Measurements from ENCODE around the gene CDIP1.

The CDIP1 gene

DNA sequence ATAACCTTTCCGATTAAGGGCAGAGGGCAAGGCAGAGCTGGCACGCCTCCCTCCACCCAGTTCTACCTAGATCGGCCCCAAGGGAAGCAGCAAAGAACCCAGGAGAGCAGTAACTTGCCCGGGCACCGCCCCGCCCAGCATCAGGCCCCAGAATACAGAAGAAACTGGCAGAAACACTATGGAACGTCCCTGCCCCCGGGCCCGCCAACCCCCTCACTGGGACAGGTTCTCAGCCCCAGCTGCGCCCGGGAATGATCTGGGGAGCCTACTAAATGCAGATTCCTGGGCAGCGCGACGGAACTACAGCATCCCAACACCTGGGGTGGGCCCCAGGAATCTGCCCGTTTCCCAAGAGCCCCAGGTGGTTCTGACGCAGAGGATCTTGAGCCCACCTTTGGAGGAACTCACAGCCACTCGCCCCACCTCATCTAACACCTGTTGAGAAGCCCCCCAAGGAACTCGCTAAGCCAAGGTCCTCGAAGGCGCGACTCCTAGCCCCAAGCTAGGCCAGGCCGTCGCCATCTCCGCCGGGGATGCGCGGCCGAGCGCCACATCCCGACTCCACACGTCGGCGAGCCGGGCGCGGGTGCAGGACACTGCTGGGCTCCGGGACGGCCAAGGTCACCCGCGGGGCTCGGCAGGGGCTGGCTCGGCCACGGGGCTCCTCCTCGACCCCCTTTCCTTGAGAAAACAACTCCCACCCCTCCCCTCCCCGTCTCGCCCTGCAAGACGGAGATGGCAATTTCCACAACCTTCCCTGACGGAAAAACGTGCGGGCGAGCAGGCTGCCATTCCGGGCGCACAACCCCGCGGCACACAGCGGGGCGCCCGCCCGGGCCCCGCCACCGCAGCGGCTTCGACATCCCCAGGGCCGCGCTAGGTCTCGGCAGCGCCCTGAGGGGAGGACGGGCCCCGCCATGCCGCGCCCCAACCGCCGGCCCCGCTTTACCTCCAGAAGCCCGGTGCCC is 913 bp downstream of the CDIP1 start:
- no peak for FAIRE-seq

DNA sequence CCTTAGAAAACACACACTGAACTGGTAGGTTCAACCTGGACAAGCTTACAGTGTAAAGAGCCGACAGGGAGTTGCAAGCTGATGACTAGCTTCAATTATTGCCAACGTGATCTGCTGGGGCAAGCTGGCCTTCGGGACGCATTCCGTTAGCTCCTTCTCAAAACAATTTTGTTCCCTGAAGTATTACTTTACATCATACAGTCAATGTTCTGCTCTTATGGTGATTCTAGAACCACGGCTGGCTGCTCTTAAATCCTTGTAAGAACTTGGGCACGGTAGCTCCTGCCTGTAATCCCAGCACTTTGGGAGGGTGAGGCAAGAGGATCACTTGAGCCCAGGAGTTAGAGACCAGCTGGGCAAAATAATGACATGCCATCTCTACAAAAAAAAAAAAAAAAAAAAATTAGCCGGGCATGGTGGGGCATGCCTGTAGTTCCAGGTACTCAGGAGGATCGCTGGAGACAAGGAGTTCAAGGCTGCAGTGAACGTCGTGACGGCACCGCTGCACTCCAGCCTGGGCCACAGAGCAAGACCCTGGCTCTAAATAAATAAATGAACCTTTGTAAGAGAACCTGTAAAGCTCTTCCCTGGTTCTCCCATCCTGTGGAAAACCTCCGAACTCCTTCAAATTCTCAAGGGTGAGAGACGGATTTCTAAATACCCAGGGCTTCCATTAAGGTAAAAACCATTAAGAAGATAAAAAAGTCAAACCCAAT is 2.0 kb downstream of the CDIP1 start:
- no peak for FAIRE-seq

DNA sequence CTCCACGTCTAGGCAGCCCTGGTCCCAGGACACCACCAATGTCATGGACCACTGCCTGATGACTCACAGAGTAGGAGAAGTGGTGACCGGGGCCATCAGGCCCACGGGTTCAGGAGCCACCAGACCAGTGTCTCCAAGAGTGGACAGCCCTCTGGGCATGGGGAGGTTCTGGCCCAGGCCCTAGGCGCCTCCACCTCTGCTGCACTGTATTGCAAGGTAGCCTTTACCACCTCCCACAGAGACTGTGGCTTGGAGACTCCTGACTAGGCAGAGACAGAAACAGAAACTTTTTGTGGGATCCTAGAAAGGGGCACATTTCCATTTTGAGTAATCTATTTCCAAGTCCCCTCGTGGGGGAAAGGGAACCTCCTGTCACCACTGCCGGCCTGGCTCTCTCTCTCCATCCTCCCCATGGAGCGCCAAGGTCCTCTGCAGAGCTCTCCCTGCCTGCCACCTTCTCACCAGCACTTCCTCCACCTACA is 2.9 kb downstream of the CDIP1 start:
- no peak for FAIRE-seq

DNA sequence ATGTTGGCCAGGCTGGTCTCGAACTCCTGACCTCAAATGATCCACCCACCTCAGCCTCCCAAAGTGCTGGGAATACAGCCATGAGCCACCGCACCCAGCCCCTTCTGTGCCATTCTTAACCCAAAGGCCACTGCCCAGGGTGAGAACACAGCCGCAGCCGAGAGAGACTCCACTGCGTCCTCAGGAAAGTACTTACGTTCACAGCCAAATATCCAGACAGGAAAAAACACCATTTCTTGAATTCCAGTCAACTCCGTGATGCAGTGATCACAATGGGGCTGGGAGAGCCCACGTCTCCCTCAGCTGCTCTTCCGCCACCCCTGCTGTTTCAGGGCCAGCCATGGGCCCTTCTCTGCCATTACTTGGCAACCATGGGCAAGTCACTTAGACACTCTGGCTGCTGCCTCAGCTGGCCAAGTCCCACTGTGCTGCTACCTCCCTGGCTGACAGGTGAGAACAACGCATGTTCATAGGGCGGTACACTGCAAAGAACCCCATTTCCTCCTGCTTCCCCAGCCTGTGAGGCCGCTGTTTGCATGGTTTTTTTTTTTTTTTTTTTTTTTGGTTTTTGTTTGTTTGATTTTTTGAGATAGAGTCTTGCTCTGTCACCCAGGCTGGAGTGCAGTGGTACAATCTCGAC is 4.3 kb downstream of the CDIP1 start:
- no peak for FAIRE-seq

DNA sequence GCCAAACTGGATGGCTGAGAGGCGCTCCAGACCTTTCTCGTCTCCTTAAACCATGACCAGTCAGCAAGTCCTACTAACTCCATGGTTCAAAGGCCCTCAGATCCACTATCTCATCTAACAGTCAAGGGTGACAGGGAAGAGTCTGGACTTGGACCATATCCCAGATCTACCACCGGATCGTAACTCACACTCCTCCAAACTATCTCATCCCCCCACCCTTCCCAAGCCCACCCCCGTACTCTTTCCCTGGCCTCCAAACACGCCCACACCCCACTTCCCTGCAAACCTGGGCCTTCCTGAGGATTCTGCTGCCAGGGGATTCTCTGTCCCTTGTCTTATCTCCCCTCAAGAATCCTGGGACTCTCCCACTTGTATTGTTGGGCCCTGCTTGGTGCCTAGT is 5.1 kb downstream of the CDIP1 start:
- no peak for FAIRE-seq

DNA sequence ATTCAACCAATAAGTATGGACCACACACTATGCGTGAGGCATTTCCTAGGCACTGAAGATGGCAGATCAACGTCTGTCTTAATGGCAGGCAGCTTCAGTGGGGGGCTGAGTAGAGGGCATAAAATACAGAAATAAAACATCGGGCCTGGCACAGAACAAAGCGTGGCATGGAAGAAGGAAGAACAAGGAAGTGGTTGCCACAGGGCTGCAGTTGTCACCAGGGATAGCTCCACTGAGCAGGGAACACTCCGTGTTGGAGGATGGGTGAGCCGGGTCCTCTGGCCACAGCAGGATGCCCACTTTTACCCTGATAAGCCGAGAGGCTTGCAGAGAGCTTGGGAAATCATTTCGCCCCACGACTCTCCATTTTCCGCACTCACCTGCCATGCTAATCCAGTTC is 6.3 kb downstream of the CDIP1 start:
- no peak for FAIRE-seq

DNA sequence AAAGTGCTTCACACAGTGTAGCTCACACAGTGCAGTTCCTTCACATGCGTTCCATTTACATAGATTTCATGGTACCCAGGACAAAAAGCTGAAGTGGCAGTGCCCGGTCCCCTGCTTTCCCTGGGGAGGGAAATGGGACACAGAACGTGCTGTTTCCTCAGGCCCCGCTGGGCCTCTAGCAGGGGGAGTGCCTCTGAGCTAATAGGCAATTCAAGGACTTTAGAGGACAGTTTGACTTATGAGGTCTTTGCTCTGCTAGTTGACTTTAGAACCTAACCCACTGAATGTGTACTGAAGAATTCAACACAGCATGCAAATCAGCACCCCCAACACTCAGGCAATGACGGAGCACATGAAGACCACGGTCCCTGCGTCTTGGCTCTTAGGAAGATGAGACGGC is 6.8 kb downstream of the CDIP1 start:
- FAIRE-seq = no peak

DNA sequence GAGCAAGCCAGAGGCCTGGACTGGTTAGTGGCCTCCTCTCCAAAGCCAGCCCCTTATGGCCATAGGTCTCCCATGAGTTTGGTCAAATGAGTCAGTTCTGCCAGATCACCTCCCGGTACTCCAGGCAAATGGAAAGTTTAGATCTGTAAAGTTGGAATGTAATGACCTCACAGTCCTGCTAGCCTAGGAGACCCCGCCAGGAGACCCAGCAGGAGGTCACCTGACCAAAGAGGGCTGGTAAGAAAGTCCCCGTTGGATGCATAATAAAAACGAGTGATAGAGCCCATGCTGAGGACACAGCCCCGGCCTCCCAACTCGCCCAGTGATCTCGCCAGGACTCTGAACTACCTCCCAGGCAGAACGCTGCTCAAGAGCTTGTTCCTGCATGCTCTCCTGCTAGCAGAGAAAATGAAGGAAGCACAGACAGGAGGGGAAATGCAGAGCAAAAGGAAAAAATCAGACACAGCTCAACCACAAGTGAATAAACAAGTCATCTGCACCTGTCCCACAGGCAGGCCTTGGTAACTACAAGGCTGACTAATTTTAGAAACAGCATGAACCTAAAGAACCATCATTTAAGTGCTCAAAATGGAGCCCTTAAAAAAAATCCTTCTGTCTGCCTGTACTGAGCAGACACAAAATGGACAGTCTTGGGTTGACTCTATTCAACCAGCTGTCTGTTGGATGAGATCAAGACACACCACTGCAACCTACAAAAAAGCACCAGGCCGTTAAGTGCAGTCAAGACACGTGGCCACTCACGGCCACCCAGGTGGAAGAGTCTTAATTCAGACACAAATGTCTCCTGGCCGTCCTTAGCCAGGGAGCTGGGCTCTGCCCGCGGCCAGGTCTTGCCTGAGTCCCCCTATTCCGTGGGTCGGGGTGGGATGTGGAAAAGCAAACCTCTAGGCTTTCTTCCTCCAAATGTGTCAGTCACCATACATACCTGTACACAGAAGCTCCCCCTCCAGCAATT is 9.2 kb downstream of the CDIP1 start:
- FAIRE-seq = peak; percentile 27

DNA sequence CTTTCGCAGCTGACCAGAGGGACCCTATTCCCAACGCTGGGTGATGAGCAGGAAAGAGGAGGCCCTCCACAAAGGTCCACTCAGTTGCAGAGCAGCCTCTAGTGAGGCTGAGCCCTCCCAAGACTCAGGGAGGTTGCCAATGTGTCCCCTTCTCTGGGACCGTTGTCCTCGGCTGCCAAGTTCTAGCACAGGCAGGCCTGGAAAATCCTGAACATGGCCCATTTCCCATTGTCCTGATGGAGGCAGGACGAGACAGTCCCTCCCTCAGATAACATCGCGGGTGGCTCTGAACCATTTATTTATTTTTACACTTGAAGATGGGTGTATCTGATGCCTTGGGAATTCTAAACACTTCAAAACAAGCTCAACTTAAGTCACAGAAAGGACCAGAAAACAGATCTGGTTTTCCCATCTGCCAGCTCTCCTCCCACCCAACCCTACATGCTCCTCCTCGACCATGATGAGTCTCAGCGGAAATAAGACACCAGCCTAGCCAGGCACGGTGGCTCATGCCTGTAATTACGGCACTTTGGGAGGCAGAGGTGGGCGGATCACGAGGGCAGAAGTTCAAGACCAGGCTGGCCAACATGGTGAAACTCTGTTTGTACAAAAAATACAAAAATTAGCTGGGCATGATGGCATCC is 12.8 kb downstream of the CDIP1 start:
- no peak for FAIRE-seq

DNA sequence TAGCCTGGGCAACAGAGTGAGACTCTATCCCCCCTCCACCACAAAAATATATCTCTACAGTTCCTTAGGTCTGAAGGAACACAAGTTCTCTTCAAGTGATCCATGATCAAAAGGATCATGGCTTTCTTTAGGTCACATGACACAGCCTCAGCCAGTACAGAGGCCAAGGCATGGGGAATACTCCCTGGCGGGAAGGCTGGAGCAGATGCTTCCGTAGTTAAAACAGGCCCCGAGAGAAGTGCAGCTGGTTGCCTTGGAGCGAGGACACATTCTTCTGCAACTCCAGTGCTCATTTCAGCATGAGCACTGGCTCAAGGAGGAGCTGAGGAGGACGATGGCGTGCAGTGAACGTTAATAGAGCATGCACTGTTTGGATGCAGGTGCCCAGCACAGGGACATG is 13.5 kb downstream of the CDIP1 start:
- FAIRE-seq = no peak

DNA sequence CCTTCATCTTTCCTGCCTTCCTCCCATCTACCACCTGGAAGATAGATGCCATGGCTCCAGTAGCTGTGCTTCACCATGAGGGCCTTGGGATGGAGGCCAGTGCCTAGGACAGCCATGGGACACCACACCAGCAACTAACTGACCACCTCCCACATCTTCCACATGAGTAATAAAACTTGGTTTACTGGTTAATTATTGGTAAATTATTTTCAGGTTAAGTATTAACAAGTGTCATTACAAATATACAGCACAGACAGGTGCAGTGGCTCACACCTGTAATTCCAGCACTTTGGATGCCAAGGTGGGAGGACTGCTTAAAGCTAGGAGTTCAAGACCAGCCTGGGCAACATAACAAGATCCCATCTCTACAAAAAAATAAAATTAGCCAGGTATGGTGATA is 14.0 kb downstream of the CDIP1 start:
- FAIRE-seq = no peak

DNA sequence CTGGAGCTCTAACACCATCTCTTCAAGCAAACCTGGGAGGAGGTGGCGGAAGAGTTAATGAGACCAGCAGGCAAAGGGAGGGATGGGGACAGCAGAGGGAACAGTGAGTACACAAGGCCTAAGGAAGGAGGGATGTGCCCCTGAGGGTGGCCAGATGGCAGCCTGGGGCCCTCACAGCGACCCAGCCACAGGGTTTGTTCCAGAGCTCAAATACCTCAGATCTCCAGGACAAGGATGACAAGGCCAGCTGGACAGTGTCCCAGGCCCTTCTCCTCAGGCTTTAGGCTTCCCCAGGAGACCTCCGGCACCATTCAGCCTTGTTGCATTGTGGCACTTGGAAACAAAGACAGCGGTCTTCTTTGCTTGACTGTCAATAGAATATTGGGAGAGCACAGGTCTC is 14.9 kb downstream of the CDIP1 start:
- FAIRE-seq = no peak

DNA sequence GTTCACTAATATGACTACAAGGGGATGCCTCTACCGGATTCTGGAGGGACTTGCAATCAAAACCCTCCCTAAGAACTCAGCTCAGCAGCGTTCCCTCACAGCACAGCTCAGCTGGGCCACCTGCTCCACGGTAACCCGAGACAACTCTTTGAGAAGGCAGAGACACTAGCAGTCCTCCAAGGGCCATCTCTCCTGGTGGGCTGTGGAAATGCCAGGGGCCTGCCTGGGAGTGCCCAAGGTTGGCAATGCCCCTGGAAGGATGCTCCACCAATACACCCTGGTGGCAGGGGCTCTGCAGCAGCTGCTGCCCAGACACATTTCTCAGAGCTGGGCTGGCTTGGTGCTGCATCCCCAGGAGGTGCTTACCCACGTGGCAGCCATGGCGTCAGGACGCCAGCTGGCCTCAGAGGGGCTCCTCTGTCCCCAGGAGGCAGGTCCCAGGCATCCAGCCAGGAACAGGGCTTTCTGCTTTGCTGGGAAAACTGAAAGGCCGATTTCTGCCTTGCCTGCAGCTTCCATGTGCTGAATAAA is 16.5 kb downstream of the CDIP1 start:
- FAIRE-seq = no peak

DNA sequence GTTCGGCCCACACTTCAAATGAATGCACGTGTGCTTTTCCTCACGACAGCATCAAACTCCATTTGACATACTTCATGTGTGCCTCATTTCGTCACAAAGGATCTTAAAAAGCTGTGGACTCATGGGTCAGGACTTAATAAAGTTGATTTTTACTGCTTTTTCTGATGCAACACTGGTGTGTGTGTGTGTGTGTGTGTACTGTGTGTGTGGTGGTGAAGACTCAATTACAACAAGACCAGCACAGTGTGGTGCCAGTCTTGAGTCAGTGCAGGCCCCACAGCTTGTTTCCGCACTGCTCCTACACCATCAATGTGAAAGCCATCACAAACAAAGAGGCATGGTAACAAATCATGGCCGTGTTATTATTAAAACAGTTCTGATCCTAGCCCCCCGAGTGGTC is 17.7 kb downstream of the CDIP1 start:
- no peak for FAIRE-seq

DNA sequence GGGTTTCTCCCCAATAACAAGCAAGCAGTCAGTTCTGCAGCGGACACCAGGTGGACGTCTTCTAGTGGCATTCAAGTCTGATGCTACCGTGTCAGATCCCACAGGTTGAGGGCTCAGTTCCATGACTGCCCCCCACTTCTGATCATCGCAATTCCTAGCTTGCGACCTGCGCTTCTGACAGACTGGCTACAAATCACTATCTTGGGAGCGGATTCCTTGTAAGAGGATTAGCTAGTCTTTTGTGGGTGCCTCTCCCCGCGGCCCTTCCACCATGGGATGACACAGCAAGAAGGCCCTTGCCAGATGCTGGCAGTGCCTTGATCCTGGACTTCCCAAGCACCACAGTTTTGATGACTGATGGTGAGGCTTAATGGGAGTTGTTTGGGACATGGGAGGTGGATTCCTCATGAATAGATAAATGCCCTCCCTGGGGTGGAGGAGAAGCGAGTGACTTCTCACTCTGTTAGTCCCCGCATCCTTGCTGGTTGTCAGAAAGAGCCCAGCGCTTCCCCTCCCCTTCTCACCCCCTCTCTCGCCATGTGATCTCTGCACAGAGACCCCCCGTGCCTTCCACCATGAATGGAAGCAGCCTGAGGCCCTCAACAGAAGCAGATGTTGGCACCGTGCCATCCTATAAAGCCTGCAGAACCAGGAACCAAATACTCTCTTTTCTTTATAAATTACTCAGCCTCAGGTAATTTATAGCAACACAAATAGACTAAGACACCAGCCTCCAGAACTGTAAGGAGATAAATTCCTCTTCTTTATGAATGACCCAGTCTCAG is 19.1 kb downstream of the CDIP1 start:
- no peak for FAIRE-seq

DNA sequence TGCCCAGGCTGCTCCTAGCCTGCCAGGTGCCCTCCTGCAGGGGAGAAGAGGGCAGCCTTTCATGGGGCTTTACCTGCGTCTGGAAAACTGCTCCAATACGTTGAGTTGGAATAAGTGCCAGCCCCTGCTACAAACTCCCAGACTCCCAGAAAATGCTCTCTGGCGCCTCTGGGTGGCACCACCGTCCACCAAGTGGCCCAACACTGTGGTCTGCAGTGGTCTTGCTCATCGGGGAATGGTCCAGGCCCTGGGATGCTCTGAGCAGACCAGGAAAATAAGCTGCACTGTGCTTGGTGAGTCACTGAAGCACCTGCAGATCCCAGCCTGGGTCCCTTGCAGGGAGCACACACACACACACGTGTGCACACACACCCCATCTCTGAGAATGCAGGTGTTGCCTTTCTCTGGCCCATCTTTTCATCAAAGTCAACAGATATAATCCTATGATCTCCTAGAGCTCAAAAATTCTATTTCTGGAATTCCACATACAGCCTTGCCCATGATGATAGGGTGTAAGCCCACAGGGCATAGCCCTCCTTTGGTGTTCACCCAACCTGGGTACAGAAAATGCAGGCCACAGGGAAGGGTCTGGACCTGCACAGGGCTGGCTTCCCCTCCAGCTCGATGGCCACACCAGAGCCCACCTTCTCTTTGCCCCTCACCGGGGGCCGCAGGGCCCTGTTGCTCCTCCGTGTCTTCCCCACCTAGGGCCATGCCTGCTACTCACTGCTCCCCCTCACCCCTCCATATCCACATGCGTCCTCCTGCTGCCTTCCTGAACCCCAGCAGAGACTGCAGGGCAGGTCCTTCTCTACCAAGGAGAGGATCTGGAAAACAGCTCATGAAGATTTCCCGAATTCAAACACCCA is 20.5 kb downstream of the CDIP1 start:
- no peak for FAIRE-seq

DNA sequence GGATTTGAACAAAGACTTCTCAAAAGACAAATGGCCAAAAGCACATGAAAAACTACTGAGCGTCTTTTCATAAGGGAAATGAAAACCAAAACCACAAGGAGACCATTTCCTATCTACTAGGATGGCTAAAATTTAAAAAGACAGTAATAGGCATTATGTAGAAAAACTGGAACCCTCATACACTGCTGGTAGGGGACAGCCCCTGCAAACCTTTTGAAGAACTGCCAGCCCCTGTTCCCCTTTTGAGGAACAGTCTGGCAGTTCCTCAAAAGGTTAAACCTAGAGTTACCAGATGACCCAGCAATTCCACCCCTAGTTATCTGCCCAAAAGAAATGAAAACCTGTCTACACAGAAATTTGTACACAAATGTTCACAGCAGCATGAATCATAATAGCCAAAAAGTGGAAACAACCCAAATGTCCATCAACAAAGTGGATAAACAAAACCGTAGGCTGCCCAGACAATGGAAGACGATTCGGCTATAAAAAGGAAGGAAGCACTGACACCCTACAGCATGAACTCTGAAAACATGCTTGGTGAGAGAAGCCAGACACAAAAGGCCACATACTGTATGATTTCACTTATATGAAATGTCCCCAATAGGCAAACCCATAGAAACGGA is 22.9 kb downstream of the CDIP1 start:
- no peak for FAIRE-seq

DNA sequence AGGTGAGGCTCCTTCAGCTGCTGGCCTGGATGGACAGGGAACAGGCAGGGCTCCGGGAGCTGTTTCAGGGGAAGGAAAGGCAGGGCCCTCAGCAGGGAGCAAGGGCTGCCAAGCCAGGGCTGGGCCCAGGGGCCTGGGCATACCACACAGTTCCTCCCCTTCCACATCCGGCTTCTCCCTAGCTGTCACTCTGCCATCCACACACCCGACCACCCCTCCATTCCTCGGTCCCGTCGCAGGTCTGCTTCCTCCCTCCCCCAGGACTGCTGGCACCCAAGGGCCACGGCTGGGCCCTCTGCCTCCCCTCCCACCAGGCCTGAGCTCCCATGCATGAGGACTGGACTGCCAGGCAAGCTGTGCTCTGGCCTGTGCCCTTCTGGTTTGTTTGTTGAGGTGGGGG is 24.0 kb downstream of the CDIP1 start:
- no peak for FAIRE-seq

DNA sequence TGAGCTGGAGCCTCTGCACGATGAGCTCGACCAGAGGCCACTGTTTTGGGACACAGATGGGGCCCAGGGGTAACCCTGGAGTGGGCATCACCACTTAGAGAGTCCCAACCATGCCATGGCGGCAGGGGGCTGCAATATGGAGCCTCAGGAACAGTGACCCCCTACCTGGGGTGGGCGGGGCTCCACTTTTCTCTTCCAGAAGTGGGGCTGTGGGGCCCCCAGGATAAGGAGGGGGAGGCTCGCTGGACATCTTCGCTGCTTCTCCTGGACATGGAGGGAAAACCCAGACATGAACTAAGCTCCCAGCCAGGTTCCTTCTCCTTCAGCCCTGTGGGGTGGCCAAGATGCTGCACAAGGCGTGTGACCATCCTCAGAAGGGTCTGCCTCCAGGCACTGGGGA is 24.7 kb downstream of the CDIP1 start:
- no peak for FAIRE-seq
